IMR-90 (cell line): ENCODE results near the gene GPR158. TPM values are rescaled to one million over a fixed set of nuclear protein-coding genes. Genes with fewer than 3 reads are reported as not detected.
A peak's percentile ranks its signal among the peaks of the same experiment; 100 is the strongest.

Experiments
- ATAC-seq: fragments of 200-7000 bp; cut with Tn5 transposase; 2 replicates; pipeline ENCODE4 v1.9.1; 2020; ENCODE audit warnings: low read depth, mild to moderate bottlenecking, moderate library complexity
- BruUV-seq: library from RNA; stranded (reverse); fragments of 400-500 nt; replicated peaks from 2 replicates; lab custom pipeline; 2021; lab: Mats Ljungman, UMichigan
- CTCF ChIA-PET: fragments of 300-600 bp; formaldehyde crosslinking; extraction: SDS; loops from one replicate; lab custom pipeline; 2021; ENCODE audit warnings: antibody characterized with exemption; lab: Yijun Ruan, JAX
- POLR2A ChIA-PET: fragments of 300-600 bp; sonication (Branson Sonifier 250); formaldehyde crosslinking; loops from one replicate; lab custom pipeline; 2022; ENCODE audit warnings: antibody characterized with exemption; ENCODE audit not compliant: unreplicated experiment; lab: Charles Lee
- DNase-seq: peaks from one replicate; pipeline ENCODE4 v3.0.0; 2013
- H2AFZ ChIP-seq: replicated peaks from 2 replicates; pipeline ENCODE3; 2013; ENCODE audit warnings: low read length, mild to moderate bottlenecking; ENCODE audit not compliant: poor library complexity
- H2AK5ac ChIP-seq: 2 replicates; pipeline ENCODE4 v1.6.1; 2013; ENCODE audit warnings: low read depth, low read length, inconsistent platforms
- H2AK9ac ChIP-seq: replicated peaks from 2 replicates; pipeline ENCODE3; 2013; ENCODE audit warnings: mild to moderate bottlenecking, low read depth, low read length, moderate library complexity; ENCODE audit not compliant: poor library complexity
- H2BK120ac ChIP-seq: 2 replicates; pipeline ENCODE4 v1.6.1; 2013; ENCODE audit warnings: low read depth, low read length, inconsistent platforms
- H2BK15ac ChIP-seq: 3 replicates; pipeline ENCODE4 v1.6.1; 2013; ENCODE audit warnings: low read depth, low read length, inconsistent platforms
- H2BK20ac ChIP-seq: 2 replicates; pipeline ENCODE4 v1.6.1; 2013; ENCODE audit warnings: low read depth, mild to moderate bottlenecking, inconsistent platforms, low read length, moderate library complexity
- H2BK5ac ChIP-seq: 2 replicates; pipeline ENCODE4 v1.6.1; 2013; ENCODE audit warnings: mild to moderate bottlenecking, low read depth, low read length, inconsistent platforms; ENCODE audit not compliant: poor library complexity, severe bottlenecking
- H3K14ac ChIP-seq: replicated peaks from 2 replicates; pipeline ENCODE4 v1.6.1; 2013; ENCODE audit warnings: low read depth, low read length, inconsistent platforms
- H3K18ac ChIP-seq: 2 replicates; pipeline ENCODE4 v1.6.1; 2013; ENCODE audit warnings: low read depth, low read length, control low read depth
- H3K23ac ChIP-seq: 2 replicates; pipeline ENCODE4 v1.6.1; 2013; ENCODE audit warnings: low read depth, low read length, inconsistent platforms
- H3K27ac ChIP-seq: 2 replicates; pipeline ENCODE4 v1.5.1; 2013; ENCODE audit warnings: mild to moderate bottlenecking, control low read depth, low read length; ENCODE audit not compliant: insufficient read depth
- H3K27me3 ChIP-seq: 2 replicates; pipeline ENCODE4 v1.6.1; 2013; ENCODE audit warnings: low read length; ENCODE audit not compliant: control insufficient read depth, insufficient read depth
- H3K36me3 ChIP-seq: 2 replicates; pipeline ENCODE4 v1.6.1; 2013; ENCODE audit warnings: low read length, mixed read lengths; ENCODE audit not compliant: control insufficient read depth, insufficient read depth
- H3K4ac ChIP-seq: 2 replicates; pipeline ENCODE4 v1.6.1; 2013; ENCODE audit warnings: low read depth, low read length, inconsistent platforms
- H3K4me1 ChIP-seq: 2 replicates; pipeline ENCODE4 v1.6.1; 2013; ENCODE audit warnings: low read length, mixed read lengths; ENCODE audit not compliant: control insufficient read depth, insufficient read depth
- H3K4me2 ChIP-seq: 2 replicates; pipeline ENCODE4 v1.6.1; 2013; ENCODE audit warnings: low read depth, mild to moderate bottlenecking, control low read depth, low read length, moderate library complexity
- H3K4me3 ChIP-seq: 2 replicates; pipeline ENCODE4 v1.5.1; 2013; ENCODE audit warnings: low read depth, mild to moderate bottlenecking, control low read depth, low read length, moderate library complexity; ENCODE audit not compliant: insufficient read depth
- H3K56ac ChIP-seq: 2 replicates; pipeline ENCODE4 v1.6.1; 2013; ENCODE audit warnings: low read length, inconsistent platforms; ENCODE audit not compliant: insufficient read depth; ENCODE audit errors: extremely low read depth
- H3K79me1 ChIP-seq, 2 experiments: 2 replicates each; pipeline ENCODE4 v1.6.1; 2013; ENCODE audit warnings: low read length in 2 of 2, inconsistent platforms in 1 of 2, low read depth in 1 of 2
- H3K9ac ChIP-seq: 2 replicates; pipeline ENCODE4 v1.6.1; 2013; ENCODE audit warnings: low read depth, low read length, control low read depth
- H3K9me1 ChIP-seq: 2 replicates; pipeline ENCODE4 v1.6.1; 2013; ENCODE audit warnings: low read length, inconsistent platforms; ENCODE audit not compliant: insufficient read depth
- H3K9me3 ChIP-seq: 2 replicates; pipeline ENCODE4 v1.6.1; 2013; ENCODE audit warnings: low read length; ENCODE audit not compliant: control insufficient read depth, insufficient read depth
- H4K20me1 ChIP-seq: 2 replicates; pipeline ENCODE4 v1.6.1; 2013; ENCODE audit warnings: low read length, inconsistent platforms; ENCODE audit not compliant: insufficient read depth
- H4K5ac ChIP-seq: 2 replicates; pipeline ENCODE4 v1.6.1; 2013; ENCODE audit warnings: mild to moderate bottlenecking, low read depth, low read length, control low read depth
- H4K8ac ChIP-seq, 2 experiments: 2 replicates each; pipeline ENCODE4 v1.6.1; 2013; ENCODE audit warnings: low read depth in 2 of 2, low read length in 2 of 2, control low read depth in 1 of 2, inconsistent platforms in 1 of 2
- H4K91ac ChIP-seq: 2 replicates; pipeline ENCODE4 v1.6.1; 2013; ENCODE audit warnings: low read depth, low read length, inconsistent platforms; ENCODE audit not compliant: insufficient read depth
- BHLHE40 ChIP-seq: fragments of 150-350 bp; IDR thresholded peaks from 2 replicates; pipeline ENCODE4 v1.6.1; 2016; ENCODE audit warnings: mild to moderate bottlenecking, low read depth, low read length
- CEBPB ChIP-seq: IDR thresholded peaks from 2 replicates; pipeline ENCODE4 v1.6.1; 2012; ENCODE audit warnings: low read depth, low read length, improper control_type of control experiment
- CHD1 ChIP-seq: IDR thresholded peaks from 2 replicates; pipeline ENCODE4 v1.6.1; 2012; ENCODE audit warnings: low read depth, low read length, improper control_type of control experiment
- CTCF ChIP-seq: conservative IDR thresholded peaks from 2 replicates; pipeline ENCODE4 v1.5.1; 2012; ENCODE audit warnings: mild to moderate bottlenecking, low read depth, low read length, improper control_type of control experiment
- MAFK ChIP-seq: IDR thresholded peaks from 2 replicates; pipeline ENCODE4 v1.6.1; 2012; ENCODE audit warnings: low read depth, low read length, improper control_type of control experiment
- MAZ ChIP-seq: IDR thresholded peaks from 2 replicates; pipeline ENCODE4 v1.6.1; 2012; ENCODE audit warnings: low read depth, mild to moderate bottlenecking, low read length, improper control_type of control experiment, moderate library complexity, borderline replicate concordance
- MXI1 ChIP-seq: IDR thresholded peaks from 2 replicates; pipeline ENCODE4 v1.6.1; 2012; ENCODE audit warnings: low read depth, mild to moderate bottlenecking, low read length, moderate library complexity, borderline replicate concordance
- NFE2L2 ChIP-seq: fragments of 150-350 bp; IDR thresholded peaks from 2 replicates; pipeline ENCODE4 v1.6.1; 2016; ENCODE audit warnings: low read depth, mild to moderate bottlenecking, low read length
- POLR2A ChIP-seq: IDR thresholded peaks from 2 replicates; pipeline ENCODE4 v1.6.1; 2012; ENCODE audit warnings: mild to moderate bottlenecking, low read depth, low read length
- RCOR1 ChIP-seq: IDR thresholded peaks from 2 replicates; pipeline ENCODE4 v1.6.1; 2012; ENCODE audit warnings: mild to moderate bottlenecking, low read length, improper control_type of control experiment; ENCODE audit not compliant: insufficient replicate concordance
- RFX5 ChIP-seq: IDR thresholded peaks from 2 replicates; pipeline ENCODE4 v1.8.0; 2012; ENCODE audit warnings: low read depth, mild to moderate bottlenecking, low read length, moderate library complexity
- SMC3 ChIP-seq: fragments of 150-350 bp; IDR thresholded peaks from 2 replicates; pipeline ENCODE4 v1.6.1; 2016; ENCODE audit warnings: low read depth, mild to moderate bottlenecking, antibody characterized with exemption, low read length, moderate library complexity
- USF2 ChIP-seq: fragments of 150-350 bp; IDR thresholded peaks from 2 replicates; pipeline ENCODE4 v1.6.1; 2017; ENCODE audit warnings: mild to moderate bottlenecking, antibody characterized with exemption, low read length, low read depth
- WGBS, 2 experiments: methylation state at CpG; one replicate each; pipeline versions ENCODE4 v1.1.5 to v1.1.7; 2013; ENCODE audit warnings: missing lambda C conversion rate in 2 of 2; ENCODE audit not compliant: insufficient read length in 1 of 2; ENCODE audit errors: extremely low coverage in 2 of 2; 5-methylcytosine and 5-hydroxymethylcytosine counted together
- dilution Hi-C: fragments of 300-500 bp; cut with HindIII; formaldehyde crosslinking; loops from one replicate; pipeline ENCODE4 v1.14.3; 2018; ENCODE audit warnings: low sequenced_read_pairs; ENCODE audit not compliant: unreplicated experiment
- in situ Hi-C: fragments of 300-500 bp; cut with MboI; formaldehyde crosslinking; loops from 3 replicates; pipeline ENCODE4 v1.14.3; 2019; ENCODE audit warnings: low sequenced_read_pairs, inconsistent platforms, mixed read lengths
- intact Hi-C: fragments of 100-400 bp; cut with micrococcal nuclease; formaldehyde crosslinking; loops from 2 replicates; pipeline ENCODE4 v1.10.0; 2022
- polyA plus RNA-seq, 3 experiments: library from polyadenylated mRNA; depleted of rRNA; stranded (reverse); fragments of >200 nt; gene quantifications; 2 replicates each; pipeline ENCODE4 v1.2.3, GENCODE V29; 2012; ENCODE audit warnings: low replicate concordance in 1 of 3
- total RNA-seq: library from RNA; depleted of rRNA; stranded (reverse); fragments of >200 nt; gene quantifications from 2 replicates; pipeline ENCODE4 v1.2.3, GENCODE V29; 2012
- TF ChIP-seq, protein P1 (sequence below): fragments of 150-350 bp; IDR thresholded peaks from 2 replicates; pipeline ENCODE4 v1.6.1; 2016; ENCODE audit warnings: low read depth, mild to moderate bottlenecking, low read length, moderate library complexity, borderline replicate concordance

The GPR158 gene
- total and polyA plus RNA-seq, 2 of the 4 experiments (the other 2 are of a cell fraction), result not detected

- H3K9me3 ChIP-seq, result no peaks in the 10 kb centered on the region
- no peak overlapping the region for H4K8ac ChIP-seq
- ChIA-PET POLR2A (no interaction called here), CTCF (interaction anchor here (0.6 to 1.2 kb wide), 5 partner anchors 9 to 239 kb away, joined by 3 to 5 read pairs (median 3); no protein-coding TSS in a partner anchor)
- WGBS, 2 experiments, result no CpG with 5 or more reads among the region's 7 CpGs
- H2AK5ac ChIP-seq, result no peak overlapping the region
- H3K4me1 ChIP-seq, result no peaks in the 10 kb centered on the region
- H2BK5ac ChIP-seq, result no peak overlapping the region
- H3K79me1 ChIP-seq, result no peaks in the 10 kb centered on the region
- H4K91ac ChIP-seq, result no peak overlapping the region
- no peaks in the 10 kb centered on the region for H3K36me3 ChIP-seq
- no peak overlapping the region for H2AK9ac ChIP-seq
- BruUV-seq, result no TSS peak
- no peaks in the 10 kb centered on the region for H3K9me1 ChIP-seq
- H3K9ac ChIP-seq, result no peak overlapping the region
- H3K23ac ChIP-seq, result no peak overlapping the region
- no peak overlapping the region for H3K27ac ChIP-seq
- no peaks in the 10 kb centered on the region for H3K27me3 ChIP-seq
- ATAC-seq (no peak), DNase-seq (peak; percentile 22)
- intact Hi-C loops, result loop anchor here (5.0 kb wide), 1 partner anchor 115 kb away; no protein-coding TSS in a partner anchor
- no peak overlapping the region for H3K14ac ChIP-seq
- no peak overlapping the region for H3K4ac ChIP-seq
- no peak overlapping the region for H2BK15ac ChIP-seq
- no peak overlapping the region for H3K18ac ChIP-seq
- no peak overlapping the region for H2AFZ ChIP-seq
- no peak overlapping the region for H3K4me2 ChIP-seq
- no peak overlapping the region for H3K4me3 ChIP-seq
- H4K5ac ChIP-seq, result no peak overlapping the region
- dilution Hi-C loops, result no loop called here
- H2BK120ac ChIP-seq, result no peak overlapping the region
- no peaks in the 10 kb centered on the region for H4K20me1 ChIP-seq
- no peak overlapping the region for H3K56ac ChIP-seq
- in situ Hi-C loops, result no loop called here
- H2BK20ac ChIP-seq, result no peak overlapping the region
- TF ChIP-seq CEBPB (no peak), USF2 (no peak), MAFK (no peak), NFE2L2 (no peak), CHD1 (no peak), BHLHE40 (no peak), CTCF (peak; percentile 54), POLR2A (no peak), RCOR1 (no peak), SMC3 (peak; percentile 30; the same call in 1 of the 2 replicates), RFX5 (no peak), MAZ (no peak), MXI1 (no peak)
- TF ChIP-seq, protein P1, sequence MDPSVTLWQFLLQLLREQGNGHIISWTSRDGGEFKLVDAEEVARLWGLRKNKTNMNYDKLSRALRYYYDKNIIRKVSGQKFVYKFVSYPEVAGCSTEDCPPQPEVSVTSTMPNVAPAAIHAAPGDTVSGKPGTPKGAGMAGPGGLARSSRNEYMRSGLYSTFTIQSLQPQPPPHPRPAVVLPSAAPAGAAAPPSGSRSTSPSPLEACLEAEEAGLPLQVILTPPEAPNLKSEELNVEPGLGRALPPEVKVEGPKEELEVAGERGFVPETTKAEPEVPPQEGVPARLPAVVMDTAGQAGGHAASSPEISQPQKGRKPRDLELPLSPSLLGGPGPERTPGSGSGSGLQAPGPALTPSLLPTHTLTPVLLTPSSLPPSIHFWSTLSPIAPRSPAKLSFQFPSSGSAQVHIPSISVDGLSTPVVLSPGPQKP, result no peak
Measured at GRCh38 chr10:25226775-25227682, 52.2 kb downstream of the GPR158 start.
